Upper lobe of left lung (tissue), 4 donors: ENCODE measurements around the gene STK17B.

Experiments
- EP300 ChIP-seq, 4 donors: sonication (generic); formaldehyde crosslinking; IDR thresholded peaks; one replicate each; pipeline ENCODE4 v1.5.1; 2017; ENCODE audit warnings: antibody characterized with exemption in 4 of 4, control low read depth in 2 of 4
- POLR2A ChIP-seq, 4 donors: fragments of 450-650 bp; IDR thresholded peaks; one replicate each; pipeline ENCODE4 v1.5.1; 2016 to 2017; ENCODE audit warnings: antibody characterized with exemption in 4 of 4, mild to moderate bottlenecking in 2 of 4
- POLR2AphosphoS5 ChIP-seq, 2 donors: sonication (generic); formaldehyde crosslinking; IDR thresholded peaks; one replicate each; pipeline ENCODE4 v1.5.1; 2017; ENCODE audit warnings: antibody characterized with exemption in 2 of 2
- TF ChIP-seq, protein P1 (sequence below), 6 experiments: fragments of 450-650 bp in 4 of 6; fragments of 200-600 bp in 2 of 6; sonication (generic) in 2 of 6; IDR thresholded peaks; one replicate each; pipeline ENCODE4 v1.5.1; 2016 to 2019; ENCODE audit warnings: antibody characterized with exemption in 6 of 6

GRCh38 chr2:196099916-196100315, 71.5 kb downstream of the STK17B start:
- TF ChIP-seq, protein P1, sequence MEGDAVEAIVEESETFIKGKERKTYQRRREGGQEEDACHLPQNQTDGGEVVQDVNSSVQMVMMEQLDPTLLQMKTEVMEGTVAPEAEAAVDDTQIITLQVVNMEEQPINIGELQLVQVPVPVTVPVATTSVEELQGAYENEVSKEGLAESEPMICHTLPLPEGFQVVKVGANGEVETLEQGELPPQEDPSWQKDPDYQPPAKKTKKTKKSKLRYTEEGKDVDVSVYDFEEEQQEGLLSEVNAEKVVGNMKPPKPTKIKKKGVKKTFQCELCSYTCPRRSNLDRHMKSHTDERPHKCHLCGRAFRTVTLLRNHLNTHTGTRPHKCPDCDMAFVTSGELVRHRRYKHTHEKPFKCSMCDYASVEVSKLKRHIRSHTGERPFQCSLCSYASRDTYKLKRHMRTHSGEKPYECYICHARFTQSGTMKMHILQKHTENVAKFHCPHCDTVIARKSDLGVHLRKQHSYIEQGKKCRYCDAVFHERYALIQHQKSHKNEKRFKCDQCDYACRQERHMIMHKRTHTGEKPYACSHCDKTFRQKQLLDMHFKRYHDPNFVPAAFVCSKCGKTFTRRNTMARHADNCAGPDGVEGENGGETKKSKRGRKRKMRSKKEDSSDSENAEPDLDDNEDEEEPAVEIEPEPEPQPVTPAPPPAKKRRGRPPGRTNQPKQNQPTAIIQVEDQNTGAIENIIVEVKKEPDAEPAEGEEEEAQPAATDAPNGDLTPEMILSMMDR (IDR thresholded peaks at IDR 0.05), result no peak
- no peak for TF ChIP-seq EP300 (IDR thresholded peaks at IDR 0.05)
- no peak for TF ChIP-seq POLR2A (IDR thresholded peaks at IDR 0.05)
- no peak for TF ChIP-seq POLR2AphosphoS5 (IDR thresholded peaks at IDR 0.05)
